ENCODE data around the gene WDFY3.

The WDFY3 gene

GRCh38 chr4:84912741-84913140 is 53.7 kb downstream of the WDFY3 start:
- peaks cover 17% of the 10 kb centered on the region for H3K4me1 ChIP-seq (ENCODE audit: insufficient read depth, poor library complexity, severe bottlenecking)
- H3K9me3 ChIP-seq (ENCODE audit: severe bottlenecking), result no peaks in the 10 kb centered on the region
- ATAC-seq (ENCODE audit: low read depth) (no peak), DNase-seq (ENCODE audit: low spot score) (no peak)
- no peak overlapping the region for H3K27ac ChIP-seq (ENCODE audit: poor library complexity, severe bottlenecking)
- H3K4me3 ChIP-seq (ENCODE audit: severe bottlenecking), result no peak overlapping the region
- no peaks in the 10 kb centered on the region for H3K27me3 ChIP-seq (ENCODE audit: insufficient read depth, poor library complexity, severe bottlenecking)
- no peak for TF ChIP-seq CTCF (IDR thresholded peaks at IDR 0.05; ENCODE audit: poor library complexity, severe bottlenecking)
- H3K36me3 ChIP-seq (ENCODE audit: low read depth), result no peaks in the 10 kb centered on the region; the same call in none of the 2 replicates

- Histone ChIP-seq H3K9me3 (ENCODE audit: severe bottlenecking) (no peaks in the 10 kb centered on the region), H3K27ac (ENCODE audit: poor library complexity, severe bottlenecking) (no peak overlapping the region), H3K27me3 (ENCODE audit: insufficient read depth, poor library complexity, severe bottlenecking) (no peaks in the 10 kb centered on the region), H3K4me3 (ENCODE audit: severe bottlenecking) (no peak overlapping the region), H3K4me1 (ENCODE audit: insufficient read depth, poor library complexity, severe bottlenecking) (no peaks in the 10 kb centered on the region), H3K36me3 (ENCODE audit: low read depth) (no peaks in the 10 kb centered on the region; the same call in 1 of the 2 replicates)
- TF ChIP-seq CTCF (IDR thresholded peaks at IDR 0.05; ENCODE audit: poor library complexity, severe bottlenecking), result no peak
- DNase-seq (ENCODE audit: low spot score) (no peak), ATAC-seq (ENCODE audit: low read depth) (no peak)
Observed at GRCh38 chr4:84908876-84909275, 57.6 kb downstream of the WDFY3 start.

GRCh38 chr4:84907145-84907544 is 59.3 kb downstream of the WDFY3 start:
- ATAC-seq (ENCODE audit: low read depth) (no peak), DNase-seq (ENCODE audit: low spot score) (no peak)
- TF ChIP-seq CTCF (IDR thresholded peaks at IDR 0.05; ENCODE audit: poor library complexity, severe bottlenecking), result no peak
- Histone ChIP-seq H3K36me3 (ENCODE audit: low read depth) (no peaks in the 10 kb centered on the region), H3K27me3 (ENCODE audit: insufficient read depth, poor library complexity, severe bottlenecking) (no peaks in the 10 kb centered on the region), H3K9me3 (ENCODE audit: severe bottlenecking) (no peaks in the 10 kb centered on the region), H3K27ac (ENCODE audit: poor library complexity, severe bottlenecking) (no peak overlapping the region), H3K4me1 (ENCODE audit: insufficient read depth, poor library complexity, severe bottlenecking) (no peaks in the 10 kb centered on the region), H3K4me3 (ENCODE audit: severe bottlenecking) (no peak overlapping the region)

GRCh38 chr4:84905646-84906045 is 60.8 kb downstream of the WDFY3 start:
- H3K9me3 ChIP-seq (ENCODE audit: severe bottlenecking), result no peaks in the 10 kb centered on the region
- no peaks in the 10 kb centered on the region for H3K4me1 ChIP-seq (ENCODE audit: insufficient read depth, poor library complexity, severe bottlenecking)
- ATAC-seq (ENCODE audit: low read depth) (no peak), DNase-seq (ENCODE audit: low spot score) (no peak)
- no peaks in the 10 kb centered on the region; the same call in 1 of the 2 replicates for H3K36me3 ChIP-seq (ENCODE audit: low read depth)
- H3K27ac ChIP-seq (ENCODE audit: poor library complexity, severe bottlenecking), result no peak overlapping the region
- no peak for TF ChIP-seq CTCF (IDR thresholded peaks at IDR 0.05; ENCODE audit: poor library complexity, severe bottlenecking)
- no peaks in the 10 kb centered on the region for H3K27me3 ChIP-seq (ENCODE audit: insufficient read depth, poor library complexity, severe bottlenecking)
- no peak overlapping the region for H3K4me3 ChIP-seq (ENCODE audit: severe bottlenecking)

- H3K36me3 ChIP-seq (ENCODE audit: low read depth), result peaks cover 2% of the 10 kb centered on the region
- H3K27ac ChIP-seq (ENCODE audit: poor library complexity, severe bottlenecking), result no peak overlapping the region
- no peak overlapping the region for H3K4me3 ChIP-seq (ENCODE audit: severe bottlenecking)
- DNase-seq (ENCODE audit: low spot score) (no peak), ATAC-seq (ENCODE audit: low read depth) (no peak)
- no peaks in the 10 kb centered on the region for H3K4me1 ChIP-seq (ENCODE audit: insufficient read depth, poor library complexity, severe bottlenecking)
- no peaks in the 10 kb centered on the region for H3K27me3 ChIP-seq (ENCODE audit: insufficient read depth, poor library complexity, severe bottlenecking)
- TF ChIP-seq CTCF (IDR thresholded peaks at IDR 0.05; ENCODE audit: poor library complexity, severe bottlenecking), result no peak
- no peaks in the 10 kb centered on the region for H3K9me3 ChIP-seq (ENCODE audit: severe bottlenecking)
Observed at GRCh38 chr4:84901740-84902281, 64.7 kb downstream of the WDFY3 start.
